Stimulated activated CD8-positive, alpha-beta memory T cell treated with anti-CD3 and anti-CD28 coated beads, Interleukin-7, amount 100 ng/mL, for 4 hours (primary cell): ENCODE data around the gene ATP6V1G3.
"Not testable (repeated sequence)": the region's sequence is repeated elsewhere in the genome, so short reads cannot be mapped to it uniquely, and the experiment has no call there.

ENCODE experiments used
- DNase-seq, 2 donors: peaks; one replicate each; pipeline ENCODE4 v3.0.0-alpha.2; 2020; ENCODE audit warnings: low read depth in 2 of 2

The ATP6V1G3 gene

GRCh38 chr1:198540580-198540979 lies at the start of gene ATP6V1G3:
Gene ATP6V1G3, minus strand, starts transcription at chr1:198540680. Its CDS starts 30 bp downstream, at chr1:198540650.
- no peak for DNase-seq

- no peak for DNase-seq
Measured at GRCh38 chr1:198588845-198589244, 48.4 kb upstream of the ATP6V1G3 start.

GRCh38 chr1:198584163-198584562 lies 43.7 kb upstream of the ATP6V1G3 start:
- no peak for DNase-seq

- DNase-seq, result not testable (repeated sequence)
Measured at GRCh38 chr1:198583209-198583802, 42.8 kb upstream of the ATP6V1G3 start.

- no peak for DNase-seq
Measured at GRCh38 chr1:198577444-198577843, 37.0 kb upstream of the ATP6V1G3 start.

GRCh38 chr1:198575798-198576641 lies 35.5 kb upstream of the ATP6V1G3 start:
- DNase-seq, result no peak

- no peak for DNase-seq
Measured at GRCh38 chr1:198575292-198575691, 34.8 kb upstream of the ATP6V1G3 start.

- no peak for DNase-seq
Measured at GRCh38 chr1:198574325-198574724, 33.8 kb upstream of the ATP6V1G3 start.

GRCh38 chr1:198564716-198565115 lies 24.2 kb upstream of the ATP6V1G3 start:
- DNase-seq, result no peak

GRCh38 chr1:198564157-198564556 lies 23.7 kb upstream of the ATP6V1G3 start:
- DNase-seq, result no peak

- no peak for DNase-seq
Measured at GRCh38 chr1:198563583-198563982, 23.1 kb upstream of the ATP6V1G3 start.

- no peak for DNase-seq
Measured at GRCh38 chr1:198560161-198560560, 19.7 kb upstream of the ATP6V1G3 start.

- no peak for DNase-seq
Measured at GRCh38 chr1:198559362-198559761, 18.9 kb upstream of the ATP6V1G3 start.

GRCh38 chr1:198558402-198558801 lies 17.9 kb upstream of the ATP6V1G3 start:
- DNase-seq, result no peak

- peak; percentile 39 to 48 for DNase-seq
Measured at GRCh38 chr1:198556971-198557370, 16.5 kb upstream of the ATP6V1G3 start.

GRCh38 chr1:198552668-198553416 lies 12.4 kb upstream of the ATP6V1G3 start:
- no peak for DNase-seq

GRCh38 chr1:198550941-198551524 lies 10.6 kb upstream of the ATP6V1G3 start:
- no peak for DNase-seq

- no peak for DNase-seq
Measured at GRCh38 chr1:198549866-198550265, 9.4 kb upstream of the ATP6V1G3 start.

GRCh38 chr1:198548890-198549289 lies 8.4 kb upstream of the ATP6V1G3 start:
- DNase-seq, result no peak

- DNase-seq, result no peak
Measured at GRCh38 chr1:198545156-198545555, 4.7 kb upstream of the ATP6V1G3 start.

GRCh38 chr1:198544265-198544664 lies 3.8 kb upstream of the ATP6V1G3 start:
- DNase-seq, result no peak

- DNase-seq, result no peak
Measured at GRCh38 chr1:198543670-198544260, 3.3 kb upstream of the ATP6V1G3 start.
